HL-60 (cell line): ENCODE results near the gene CCDC198.

Experiments used
- GABPA ChIP-seq: IDR thresholded peaks from 2 replicates; pipeline ENCODE4 v1.6.1; 2012; ENCODE audit warnings: low read depth
- POLR2AphosphoS5 ChIP-seq: IDR thresholded peaks from 2 replicates; pipeline ENCODE4 v1.6.1; 2012; ENCODE audit warnings: low read depth
- SPI1 ChIP-seq: IDR thresholded peaks from 2 replicates; pipeline ENCODE4 v1.6.1; 2012; ENCODE audit warnings: low read depth, mild to moderate bottlenecking, borderline replicate concordance
- TF ChIP-seq, protein P1 (sequence below): IDR thresholded peaks from one replicate; pipeline ENCODE4 v1.5.1; 2011; ENCODE audit warnings: low read length, control low read depth, inconsistent platforms; ENCODE audit not compliant: insufficient read depth
- TF ChIP-seq, protein P2 (sequence below): IDR thresholded peaks from 2 replicates; pipeline ENCODE4 v1.6.1; 2012; ENCODE audit warnings: low read depth; ENCODE audit not compliant: insufficient replicate concordance

DNA sequence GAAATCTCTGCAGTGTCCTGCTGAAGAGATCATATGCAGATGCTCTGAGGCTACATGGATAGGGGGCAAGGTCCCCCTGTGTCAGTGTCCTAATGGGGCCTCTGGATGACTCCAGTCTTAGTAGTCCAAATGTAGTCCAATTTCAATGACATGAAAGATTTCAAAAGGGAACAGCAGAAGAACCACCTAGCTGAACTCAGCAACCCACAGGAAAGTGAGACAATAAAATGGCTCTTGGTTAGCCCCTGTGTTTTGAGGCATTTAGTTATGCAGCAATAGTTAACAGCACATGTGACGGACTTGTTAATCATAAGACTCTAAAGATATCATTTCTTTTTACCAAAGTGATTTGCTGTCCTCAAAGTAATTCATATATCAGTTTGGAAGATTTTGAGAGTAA, 22.7 kb downstream of the CCDC198 start:
- TF ChIP-seq SPI1 (no peak), GABPA (no peak), POLR2AphosphoS5 (no peak)
- TF ChIP-seq, protein P1, sequence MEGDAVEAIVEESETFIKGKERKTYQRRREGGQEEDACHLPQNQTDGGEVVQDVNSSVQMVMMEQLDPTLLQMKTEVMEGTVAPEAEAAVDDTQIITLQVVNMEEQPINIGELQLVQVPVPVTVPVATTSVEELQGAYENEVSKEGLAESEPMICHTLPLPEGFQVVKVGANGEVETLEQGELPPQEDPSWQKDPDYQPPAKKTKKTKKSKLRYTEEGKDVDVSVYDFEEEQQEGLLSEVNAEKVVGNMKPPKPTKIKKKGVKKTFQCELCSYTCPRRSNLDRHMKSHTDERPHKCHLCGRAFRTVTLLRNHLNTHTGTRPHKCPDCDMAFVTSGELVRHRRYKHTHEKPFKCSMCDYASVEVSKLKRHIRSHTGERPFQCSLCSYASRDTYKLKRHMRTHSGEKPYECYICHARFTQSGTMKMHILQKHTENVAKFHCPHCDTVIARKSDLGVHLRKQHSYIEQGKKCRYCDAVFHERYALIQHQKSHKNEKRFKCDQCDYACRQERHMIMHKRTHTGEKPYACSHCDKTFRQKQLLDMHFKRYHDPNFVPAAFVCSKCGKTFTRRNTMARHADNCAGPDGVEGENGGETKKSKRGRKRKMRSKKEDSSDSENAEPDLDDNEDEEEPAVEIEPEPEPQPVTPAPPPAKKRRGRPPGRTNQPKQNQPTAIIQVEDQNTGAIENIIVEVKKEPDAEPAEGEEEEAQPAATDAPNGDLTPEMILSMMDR, result no peak
- TF ChIP-seq, protein P2, sequence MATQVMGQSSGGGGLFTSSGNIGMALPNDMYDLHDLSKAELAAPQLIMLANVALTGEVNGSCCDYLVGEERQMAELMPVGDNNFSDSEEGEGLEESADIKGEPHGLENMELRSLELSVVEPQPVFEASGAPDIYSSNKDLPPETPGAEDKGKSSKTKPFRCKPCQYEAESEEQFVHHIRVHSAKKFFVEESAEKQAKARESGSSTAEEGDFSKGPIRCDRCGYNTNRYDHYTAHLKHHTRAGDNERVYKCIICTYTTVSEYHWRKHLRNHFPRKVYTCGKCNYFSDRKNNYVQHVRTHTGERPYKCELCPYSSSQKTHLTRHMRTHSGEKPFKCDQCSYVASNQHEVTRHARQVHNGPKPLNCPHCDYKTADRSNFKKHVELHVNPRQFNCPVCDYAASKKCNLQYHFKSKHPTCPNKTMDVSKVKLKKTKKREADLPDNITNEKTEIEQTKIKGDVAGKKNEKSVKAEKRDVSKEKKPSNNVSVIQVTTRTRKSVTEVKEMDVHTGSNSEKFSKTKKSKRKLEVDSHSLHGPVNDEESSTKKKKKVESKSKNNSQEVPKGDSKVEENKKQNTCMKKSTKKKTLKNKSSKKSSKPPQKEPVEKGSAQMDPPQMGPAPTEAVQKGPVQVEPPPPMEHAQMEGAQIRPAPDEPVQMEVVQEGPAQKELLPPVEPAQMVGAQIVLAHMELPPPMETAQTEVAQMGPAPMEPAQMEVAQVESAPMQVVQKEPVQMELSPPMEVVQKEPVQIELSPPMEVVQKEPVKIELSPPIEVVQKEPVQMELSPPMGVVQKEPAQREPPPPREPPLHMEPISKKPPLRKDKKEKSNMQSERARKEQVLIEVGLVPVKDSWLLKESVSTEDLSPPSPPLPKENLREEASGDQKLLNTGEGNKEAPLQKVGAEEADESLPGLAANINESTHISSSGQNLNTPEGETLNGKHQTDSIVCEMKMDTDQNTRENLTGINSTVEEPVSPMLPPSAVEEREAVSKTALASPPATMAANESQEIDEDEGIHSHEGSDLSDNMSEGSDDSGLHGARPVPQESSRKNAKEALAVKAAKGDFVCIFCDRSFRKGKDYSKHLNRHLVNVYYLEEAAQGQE, result no peak
